ENCODE measurements around the gene CTTNBP2.

Gene CTTNBP2

GRCh38 chr7:117871401-117871777 lies 1.9 kb downstream of the CTTNBP2 start:
- DNase-seq: no peak

DNA sequence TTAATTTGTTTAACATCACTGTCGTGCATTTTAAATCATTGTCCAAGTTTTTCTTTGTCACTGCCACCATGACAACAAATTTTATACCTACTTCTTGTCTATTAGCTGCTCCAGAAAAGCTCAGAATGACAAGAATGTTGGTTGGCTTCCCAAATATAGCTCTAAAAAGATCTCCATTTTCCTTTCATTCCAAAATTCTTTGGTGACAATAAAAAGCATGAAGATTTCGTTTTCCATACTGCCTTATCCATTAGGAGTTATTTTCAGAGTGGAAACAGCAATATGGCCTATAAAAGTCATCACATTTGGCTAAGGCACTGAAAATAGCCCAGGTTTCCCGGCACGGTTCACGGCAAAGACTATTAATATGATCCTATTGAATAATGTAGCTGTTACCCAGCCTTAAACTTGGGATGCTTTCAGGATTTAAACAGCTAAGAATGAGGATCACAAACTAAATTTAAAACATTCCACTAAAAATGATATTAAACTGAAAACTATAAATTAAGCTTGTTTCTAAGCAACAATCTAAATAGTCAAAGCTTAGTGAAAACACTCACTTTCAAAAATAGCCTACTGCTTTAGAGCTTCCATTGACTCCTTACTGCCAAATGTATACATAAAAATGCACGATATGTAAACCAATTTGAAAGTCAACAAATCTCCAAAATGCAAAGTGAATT lies 2.7 kb downstream of the CTTNBP2 start:
- no peak for DNase-seq

DNA sequence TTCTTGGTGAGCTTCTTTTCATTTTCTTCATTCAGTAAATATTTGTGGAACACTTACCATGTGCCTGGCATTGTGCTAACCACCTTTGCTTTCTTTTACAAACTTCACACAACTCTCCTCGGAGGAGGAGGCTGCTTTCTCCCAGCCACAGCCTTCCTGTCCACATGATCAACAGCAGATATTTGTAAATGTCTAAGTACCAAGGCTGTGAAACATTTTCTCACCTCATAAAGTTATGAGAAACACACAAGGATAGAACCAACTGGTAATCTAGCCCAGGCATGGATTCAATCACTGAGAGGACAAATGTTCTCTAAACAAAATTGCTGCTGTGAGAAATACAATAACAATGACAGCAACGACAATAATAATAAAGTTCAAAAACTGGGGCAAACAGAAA lies 3.9 kb downstream of the CTTNBP2 start:
- no peak for DNase-seq

- no peak for DNase-seq
Observed at GRCh38 chr7:117863618-117864017, 9.6 kb downstream of the CTTNBP2 start.

- no peak for DNase-seq
Observed at GRCh38 chr7:117862378-117862777, 10.9 kb downstream of the CTTNBP2 start.

DNA sequence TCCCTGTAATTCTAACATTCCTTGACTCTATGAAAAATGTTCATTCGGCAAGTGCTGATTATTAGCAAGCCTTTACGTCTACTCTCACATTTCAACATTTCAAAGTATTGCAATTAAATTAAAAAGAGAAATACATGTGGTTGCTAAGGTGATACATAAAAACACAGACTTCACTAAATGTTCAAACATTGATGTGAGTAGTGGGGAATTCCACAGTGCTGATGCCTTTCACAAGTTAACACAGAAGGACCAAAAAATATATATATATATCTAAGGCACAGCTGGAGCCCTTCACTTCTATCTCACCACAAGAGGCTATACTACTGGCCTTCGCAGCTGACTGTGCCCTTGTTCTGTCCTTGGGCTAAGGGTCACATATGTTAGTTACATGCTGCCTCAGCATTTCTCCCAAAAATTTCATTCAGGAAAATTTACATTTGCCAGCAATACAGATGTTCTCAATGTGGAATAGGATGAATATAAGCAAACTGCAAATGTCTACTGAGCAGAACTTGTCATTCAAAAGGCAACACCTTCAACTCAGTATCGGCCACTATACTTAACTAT lies 13.9 kb downstream of the CTTNBP2 start:
- DNase-seq: no peak

- DNase-seq: no peak
Observed at GRCh38 chr7:117858712-117859111, 14.5 kb downstream of the CTTNBP2 start.

GRCh38 chr7:117857718-117858117 lies 15.5 kb downstream of the CTTNBP2 start:
- DNase-seq: no peak

- no peak for DNase-seq
Observed at GRCh38 chr7:117856196-117856595, 17.0 kb downstream of the CTTNBP2 start.

- no peak for DNase-seq
Observed at GRCh38 chr7:117854186-117854585, 19.1 kb downstream of the CTTNBP2 start.

- no peak for DNase-seq
Observed at GRCh38 chr7:117848941-117849340, 24.3 kb downstream of the CTTNBP2 start.

GRCh38 chr7:117844678-117845077 lies 28.6 kb downstream of the CTTNBP2 start:
- DNase-seq: no peak

- no peak for DNase-seq
Observed at GRCh38 chr7:117841611-117842010, 31.6 kb downstream of the CTTNBP2 start.

- DNase-seq: no peak
Observed at GRCh38 chr7:117841011-117841410, 32.2 kb downstream of the CTTNBP2 start.

DNA sequence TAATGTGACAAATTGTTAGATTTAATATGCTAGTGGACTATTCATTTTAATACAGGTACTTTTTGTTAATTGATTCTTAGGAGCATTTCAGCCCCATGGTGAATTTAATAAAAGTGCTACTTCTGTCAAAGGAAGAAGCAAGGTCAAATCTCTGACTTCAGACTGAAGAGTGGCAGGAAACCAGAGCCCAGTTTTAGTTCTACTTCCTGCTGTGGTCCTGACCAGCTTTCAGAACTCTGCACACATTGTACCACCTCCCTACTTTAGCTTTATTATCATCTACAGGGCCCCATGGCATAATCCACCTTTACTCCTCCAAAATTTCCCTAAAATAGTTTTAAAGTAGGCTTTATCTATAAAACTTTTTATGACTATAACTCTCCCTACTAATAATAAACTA lies 33.7 kb downstream of the CTTNBP2 start:
- DNase-seq: no peak

DNA sequence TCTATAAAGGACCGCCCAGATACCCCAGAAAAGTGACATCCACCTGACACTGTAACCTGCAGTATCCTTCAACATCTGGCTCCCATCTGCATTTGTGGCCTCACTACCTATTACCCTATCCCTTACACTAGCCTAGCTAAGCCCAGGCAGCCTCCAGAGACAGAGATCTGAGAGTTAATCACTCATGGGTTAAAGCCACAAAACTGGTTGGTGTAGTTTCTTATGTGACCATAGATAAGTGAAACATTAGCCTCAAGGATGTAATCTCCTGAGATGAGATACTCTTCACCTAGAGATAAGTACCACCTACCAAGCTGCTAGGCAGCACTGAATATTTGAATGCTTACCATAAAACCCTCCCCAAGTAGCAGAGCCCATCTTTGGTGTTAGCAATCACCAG lies 35.4 kb downstream of the CTTNBP2 start:
- no peak for DNase-seq

GRCh38 chr7:117835016-117835664 lies 38.1 kb downstream of the CTTNBP2 start:
- peak in 1 of 58 donors; percentile 8 for DNase-seq

- DNase-seq: peak in 8 of 58 donors; percentile 8 to 54 (median 26)
Observed at GRCh38 chr7:117830422-117830954, 42.8 kb downstream of the CTTNBP2 start.

DNA sequence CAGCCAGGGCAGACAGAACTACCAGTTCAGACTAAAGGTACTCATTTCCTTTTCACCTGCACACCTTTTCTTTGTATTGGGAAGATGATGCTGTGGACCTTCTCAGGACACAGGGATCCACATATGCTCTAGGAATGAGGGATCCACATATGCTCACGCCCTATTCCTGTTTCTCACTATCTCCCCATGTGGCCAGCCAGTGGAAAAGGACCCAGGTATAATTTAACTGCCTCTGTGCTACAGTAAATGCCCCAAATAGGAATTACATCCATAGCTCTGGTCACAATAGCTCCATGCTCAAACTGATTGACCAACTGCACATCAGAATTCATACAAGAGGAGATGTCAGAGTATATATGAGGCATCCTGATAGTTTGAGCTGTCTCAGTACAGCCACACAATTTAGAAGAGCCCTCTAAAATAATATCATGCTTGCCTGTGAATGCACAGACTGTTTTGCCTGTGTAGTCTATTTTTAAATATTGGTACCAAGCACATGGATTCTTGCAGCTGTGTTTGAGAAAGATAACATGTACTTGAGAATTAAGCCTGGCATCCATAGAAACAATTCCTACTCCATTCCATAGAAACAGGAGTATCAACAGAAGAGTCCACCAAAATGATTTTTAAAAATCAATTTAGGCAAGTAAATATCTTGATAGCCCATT lies 43.7 kb downstream of the CTTNBP2 start:
- peak in 1 of 58 donors; percentile 24 for DNase-seq

DNA sequence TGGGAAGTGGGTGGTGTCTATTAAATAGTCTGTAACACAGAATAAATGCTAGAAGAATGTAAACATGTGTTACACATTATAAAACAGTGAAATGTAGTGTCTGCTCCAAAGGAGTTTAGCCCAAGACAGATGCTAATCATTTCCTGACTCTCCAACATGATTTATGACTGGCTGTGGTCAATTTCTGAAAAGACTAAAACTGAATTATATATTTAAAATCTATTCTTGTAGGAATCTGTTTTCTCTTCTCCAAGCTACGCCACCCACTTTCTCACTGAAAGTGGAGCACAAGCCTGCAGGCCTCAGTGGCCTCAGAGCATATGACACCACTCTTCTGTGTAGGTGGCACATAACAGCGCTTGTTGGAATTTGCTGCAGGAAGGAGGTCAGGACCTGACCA lies 44.4 kb downstream of the CTTNBP2 start:
- peak in 5 of 58 donors; percentile 5 to 11 (median 9) for DNase-seq

DNA sequence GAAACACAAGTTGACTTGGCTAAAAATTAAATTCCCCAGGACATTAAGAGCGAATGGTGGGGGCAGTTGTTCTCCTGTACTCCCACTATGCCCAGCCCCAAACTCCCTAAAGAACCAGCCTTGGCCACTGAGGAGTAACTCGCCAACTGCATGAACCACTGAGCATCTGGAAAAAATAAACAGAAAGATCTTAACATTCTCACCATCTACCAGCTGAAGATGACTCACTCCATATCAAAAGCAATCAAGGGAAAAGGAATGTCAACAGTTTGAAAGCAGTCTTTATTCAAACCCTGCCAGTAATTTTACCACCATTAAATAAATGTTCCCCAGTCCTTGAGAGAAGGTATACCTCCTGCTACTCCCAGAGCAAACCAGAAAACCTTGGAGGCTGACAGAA lies 45.4 kb downstream of the CTTNBP2 start:
- peak in 2 of 58 donors; percentile 12 to 36 for DNase-seq

DNA sequence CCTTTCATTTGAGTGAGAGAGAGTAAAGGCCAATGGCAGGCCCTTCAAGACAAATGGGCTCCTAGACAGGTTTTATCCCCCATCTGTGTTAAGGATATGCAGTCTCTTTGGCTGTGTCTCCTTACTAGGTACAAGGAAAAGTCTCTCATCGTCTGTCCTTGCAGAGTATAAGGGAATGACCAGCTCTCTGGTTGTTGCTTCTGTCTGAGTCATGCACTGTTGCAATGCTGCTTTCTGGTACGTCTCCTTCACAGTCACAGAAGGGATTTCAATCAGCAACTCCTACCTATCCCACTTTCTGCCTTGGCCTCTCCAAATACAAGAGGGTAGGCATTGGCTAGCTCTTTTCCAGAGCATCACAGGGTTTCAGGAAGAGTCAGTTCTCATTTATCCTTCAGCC lies 48.1 kb downstream of the CTTNBP2 start:
- peak in 1 of 58 donors; percentile 22 for DNase-seq

All from anterior cingulate cortex (tissue), 58 donors.